Effector memory CD4-positive, alpha-beta T cell (primary cell): Measurements from ENCODE around the gene STARD5.

ENCODE experiments used
- DNase-seq, 3 donors: peaks; one replicate each; pipeline ENCODE4 v3.0.0-alpha.2; 2020
- H3K27ac ChIP-seq: 2 replicates; pipeline ENCODE4 v1.7.0; 2013; ENCODE audit warnings: mild to moderate bottlenecking, low read length, moderate library complexity; ENCODE audit not compliant: insufficient read depth, poor library complexity, severe bottlenecking
- H3K27me3 ChIP-seq: replicated peaks from 2 replicates; pipeline ENCODE4 v1.7.0; 2013; ENCODE audit warnings: mild to moderate bottlenecking, low read length; ENCODE audit not compliant: insufficient read depth, control insufficient read depth, poor library complexity, severe bottlenecking
- H3K36me3 ChIP-seq: 2 replicates; pipeline ENCODE4 v1.7.0; 2013; ENCODE audit warnings: mild to moderate bottlenecking, low read length, moderate library complexity; ENCODE audit not compliant: control insufficient read depth, insufficient read depth
- H3K4me1 ChIP-seq: 2 replicates; pipeline ENCODE4 v1.7.0; 2013; ENCODE audit warnings: low read length, mild to moderate bottlenecking; ENCODE audit not compliant: control insufficient read depth, insufficient read depth, poor library complexity, severe bottlenecking
- H3K4me3 ChIP-seq: 2 replicates; pipeline ENCODE4 v1.7.0; 2013; ENCODE audit warnings: low read length, low read depth, mild to moderate bottlenecking; ENCODE audit not compliant: insufficient read depth, poor library complexity, severe bottlenecking
- H3K9me3 ChIP-seq: 2 replicates; pipeline ENCODE4 v1.7.0; 2013; ENCODE audit warnings: mild to moderate bottlenecking, low read length, moderate library complexity; ENCODE audit not compliant: control insufficient read depth

STARD5 gene

DNA sequence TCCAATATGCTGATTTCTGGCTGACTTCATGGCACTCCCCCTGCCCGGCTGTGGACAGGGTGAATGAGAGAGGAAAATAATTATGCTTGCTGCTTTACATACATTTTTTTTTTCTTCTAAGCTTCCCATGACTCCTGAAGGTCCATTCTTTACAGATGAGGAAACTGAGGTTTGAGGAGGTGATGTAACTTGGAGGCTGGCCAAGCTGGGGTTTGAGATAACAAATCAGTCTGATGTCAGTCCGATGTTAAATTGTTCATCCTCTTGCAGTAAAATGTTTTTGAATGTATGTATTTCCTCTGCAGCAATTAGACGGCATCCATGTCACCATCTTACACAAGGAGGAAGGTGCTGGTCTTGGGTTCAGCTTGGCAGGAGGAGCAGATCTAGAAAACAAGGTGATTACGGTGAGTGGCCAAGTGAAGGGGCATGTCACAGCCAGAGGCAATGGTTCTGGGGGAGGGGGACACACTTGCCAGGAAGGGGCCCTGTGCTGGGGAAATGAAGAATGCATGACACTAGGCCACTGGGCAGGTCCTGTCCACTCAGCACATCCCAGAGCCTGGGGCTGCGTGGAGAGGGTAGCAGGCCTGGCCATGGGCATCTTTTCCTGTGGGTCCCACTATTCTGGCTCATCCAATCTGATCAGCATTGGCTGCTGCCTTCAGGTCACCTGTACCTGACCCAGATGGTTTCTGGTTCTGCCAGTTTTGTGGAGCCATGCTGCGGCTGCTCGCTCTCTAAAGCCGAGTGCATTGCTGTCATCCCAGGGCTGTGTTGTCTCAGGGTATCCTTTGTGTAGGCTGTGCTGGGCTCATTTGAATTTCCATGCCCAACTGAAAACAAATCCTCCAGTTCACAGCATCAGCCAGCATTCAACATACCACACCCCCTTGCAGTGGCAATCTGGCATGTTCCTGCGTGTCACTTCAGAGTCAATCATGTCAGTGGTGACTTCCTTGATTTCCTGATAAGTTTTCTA lies 20.4 kb downstream of the STARD5 start:
- no peaks in the 10 kb centered on the region for H3K9me3 ChIP-seq
- H3K27me3 ChIP-seq: no peaks in the 10 kb centered on the region
- peaks cover 78% of the 10 kb centered on the region for H3K36me3 ChIP-seq
- H3K4me1 ChIP-seq: peaks cover 66% of the 10 kb centered on the region
- H3K4me3 ChIP-seq: peak overlapping the region; percentile 79
- peak overlapping the region; percentile 90 for H3K27ac ChIP-seq
- DNase-seq: peak in 1 of 3 donors; percentile 25

DNA sequence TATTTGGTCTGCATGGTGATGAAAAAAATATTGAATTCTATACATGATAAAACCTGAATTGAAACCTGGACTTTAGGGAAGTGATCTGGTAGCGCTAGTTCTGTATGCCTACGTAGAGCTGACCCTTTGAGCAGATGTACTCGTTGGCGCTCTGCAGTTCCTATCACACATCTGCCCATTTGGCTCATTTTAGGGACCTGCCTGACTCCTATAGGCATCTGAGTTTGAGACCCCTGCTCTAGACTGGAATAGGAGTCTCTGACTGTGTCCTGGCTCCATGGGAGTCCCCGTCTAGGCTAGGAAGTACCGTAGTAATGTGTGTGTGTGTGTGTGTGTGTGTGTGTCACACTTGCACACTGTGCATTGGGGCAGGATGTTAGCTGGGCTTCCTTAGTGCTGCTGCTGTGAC lies 21.2 kb downstream of the STARD5 start:
- Histone ChIP-seq H3K4me1 (peaks cover 70% of the 10 kb centered on the region), H3K27ac (peak overlapping the region; percentile 90), H3K9me3 (no peaks in the 10 kb centered on the region), H3K36me3 (peaks cover 70% of the 10 kb centered on the region), H3K4me3 (peak overlapping the region; percentile 79), H3K27me3 (no peaks in the 10 kb centered on the region)
- DNase-seq: no peak

DNA sequence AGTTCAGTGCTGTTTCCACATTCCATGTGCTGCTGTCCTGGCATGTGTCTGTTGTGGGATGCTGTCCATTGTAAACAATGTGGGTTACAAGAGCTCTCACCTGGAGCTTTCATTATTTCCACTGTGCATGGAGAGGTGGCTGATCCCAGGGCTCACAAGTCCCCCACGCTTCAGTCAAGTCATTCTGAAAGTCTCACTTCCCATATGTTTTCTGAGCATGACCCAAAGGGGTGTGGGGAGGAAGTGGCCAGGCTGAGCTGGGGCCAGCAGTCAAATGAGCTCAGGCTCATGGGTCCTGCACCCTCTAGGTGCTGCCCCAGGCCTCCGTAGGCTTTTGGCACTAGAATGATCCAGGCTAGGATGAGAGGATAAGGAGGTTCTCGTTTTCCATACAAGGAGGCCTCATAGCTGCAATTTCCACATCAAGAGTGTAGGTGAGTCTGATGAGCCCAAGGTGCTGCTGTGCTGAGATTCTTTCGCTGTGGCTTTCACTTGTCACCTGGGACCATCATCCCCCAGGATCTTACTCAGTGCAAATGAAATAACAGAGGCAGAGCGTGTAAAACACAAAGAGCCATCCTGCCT lies 22.0 kb downstream of the STARD5 start:
- Histone ChIP-seq H3K36me3 (peaks cover 62% of the 10 kb centered on the region), H3K27ac (peak overlapping the region; percentile 90), H3K4me1 (peaks cover 62% of the 10 kb centered on the region), H3K27me3 (no peaks in the 10 kb centered on the region), H3K9me3 (no peaks in the 10 kb centered on the region), H3K4me3 (peak overlapping the region; percentile 79)
- no peak for DNase-seq

DNA sequence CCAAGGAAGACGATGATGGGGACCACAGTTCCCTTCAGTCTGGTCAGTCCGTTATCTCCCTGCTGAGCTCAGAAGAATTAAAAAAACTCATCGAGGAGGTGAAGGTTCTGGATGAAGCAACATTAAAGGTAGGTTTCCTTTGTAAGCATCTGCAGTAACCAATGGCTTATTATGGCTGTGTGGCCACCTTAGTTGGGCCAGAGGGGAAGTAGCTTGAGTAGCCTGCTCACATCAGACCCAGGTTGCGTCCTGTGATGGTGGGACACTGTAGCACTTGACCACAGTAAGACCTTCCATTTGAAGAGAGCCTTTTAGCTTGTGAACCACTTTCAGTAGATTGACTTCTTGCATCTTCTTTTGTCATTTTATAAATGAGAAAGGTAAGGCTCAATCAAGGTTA lies 22.6 kb downstream of the STARD5 start:
- Histone ChIP-seq H3K4me3 (peak overlapping the region; percentile 79), H3K9me3 (no peaks in the 10 kb centered on the region), H3K4me1 (peaks cover 62% of the 10 kb centered on the region), H3K27ac (peak overlapping the region; percentile 90), H3K36me3 (peaks cover 57% of the 10 kb centered on the region), H3K27me3 (no peaks in the 10 kb centered on the region)
- DNase-seq: no peak

DNA sequence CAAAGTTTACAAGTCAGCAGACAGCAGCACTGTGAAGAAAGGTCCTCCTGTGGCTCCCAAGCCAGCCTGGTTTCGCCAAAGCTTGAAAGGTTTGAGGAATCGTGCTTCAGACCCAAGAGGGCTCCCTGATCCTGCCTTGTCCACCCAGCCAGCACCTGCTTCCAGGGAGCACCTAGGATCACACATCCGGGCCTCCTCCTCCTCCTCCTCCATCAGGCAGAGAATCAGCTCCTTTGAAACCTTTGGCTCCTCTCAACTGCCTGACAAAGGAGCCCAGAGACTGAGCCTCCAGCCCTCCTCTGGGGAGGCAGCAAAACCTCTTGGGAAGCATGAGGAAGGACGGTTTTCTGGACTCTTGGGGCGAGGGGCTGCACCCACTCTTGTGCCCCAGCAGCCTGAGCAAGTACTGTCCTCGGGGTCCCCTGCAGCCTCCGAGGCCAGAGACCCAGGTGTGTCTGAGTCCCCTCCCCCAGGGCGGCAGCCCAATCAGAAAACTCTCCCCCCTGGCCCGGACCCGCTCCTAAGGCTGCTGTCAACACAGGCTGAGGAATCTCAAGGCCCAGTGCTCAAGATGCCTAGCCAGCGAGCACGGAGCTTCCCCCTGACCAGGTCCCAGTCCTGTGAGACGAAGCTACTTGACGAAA lies 24.2 kb downstream of the STARD5 start:
- DNase-seq: no peak
- Histone ChIP-seq H3K9me3 (no peaks in the 10 kb centered on the region), H3K4me3 (peak overlapping the region; percentile 79), H3K27me3 (no peaks in the 10 kb centered on the region), H3K36me3 (peaks cover 40% of the 10 kb centered on the region), H3K27ac (peak overlapping the region; percentile 90), H3K4me1 (peaks cover 62% of the 10 kb centered on the region)

DNA sequence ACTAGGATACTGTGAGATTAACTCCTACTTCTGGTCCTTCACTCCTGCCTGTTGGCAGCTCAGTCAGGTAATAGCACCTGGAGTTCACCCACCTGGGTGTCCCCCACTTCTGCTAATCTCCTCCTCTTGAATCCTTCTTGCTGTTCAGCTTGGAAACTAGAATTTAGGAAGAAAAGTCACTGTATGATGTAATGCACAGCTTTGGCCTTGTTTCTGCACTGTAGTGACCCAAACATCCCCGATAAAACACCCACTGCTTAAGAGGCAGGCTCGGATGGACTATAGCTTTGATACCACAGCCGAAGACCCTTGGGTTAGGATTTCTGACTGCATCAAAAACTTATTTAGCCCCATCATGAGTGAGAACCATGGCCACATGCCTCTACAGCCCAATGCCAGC lies 24.8 kb downstream of the STARD5 start:
- Histone ChIP-seq H3K36me3 (peaks cover 34% of the 10 kb centered on the region), H3K4me3 (peak overlapping the region; percentile 79), H3K27me3 (no peaks in the 10 kb centered on the region), H3K4me1 (peaks cover 62% of the 10 kb centered on the region), H3K27ac (peak overlapping the region; percentile 90), H3K9me3 (no peaks in the 10 kb centered on the region)
- no peak for DNase-seq

DNA sequence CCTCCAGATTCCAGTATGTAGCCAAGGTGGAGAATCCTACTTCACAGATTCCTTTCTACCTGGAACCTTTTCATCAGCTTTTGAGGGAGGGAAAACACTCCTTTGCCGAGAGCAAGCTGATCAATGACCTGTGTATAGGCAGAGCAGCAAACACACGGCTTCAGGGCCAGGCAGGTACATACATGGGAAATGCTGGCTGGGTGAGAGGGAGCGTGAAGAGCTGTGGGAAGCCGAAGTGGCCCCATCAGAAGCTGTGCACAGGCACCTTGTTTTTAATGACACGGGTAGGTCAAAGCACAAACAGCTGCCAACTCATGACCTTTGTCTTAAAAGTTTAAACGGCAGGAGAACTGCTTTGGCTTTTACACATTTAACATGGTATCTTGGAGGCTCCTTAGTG lies 25.3 kb downstream of the STARD5 start:
- Histone ChIP-seq H3K27ac (peak overlapping the region; percentile 90), H3K4me3 (peak overlapping the region; percentile 79), H3K9me3 (no peaks in the 10 kb centered on the region), H3K36me3 (peaks cover 30% of the 10 kb centered on the region), H3K4me1 (peaks cover 61% of the 10 kb centered on the region), H3K27me3 (no peaks in the 10 kb centered on the region)
- no peak for DNase-seq

DNA sequence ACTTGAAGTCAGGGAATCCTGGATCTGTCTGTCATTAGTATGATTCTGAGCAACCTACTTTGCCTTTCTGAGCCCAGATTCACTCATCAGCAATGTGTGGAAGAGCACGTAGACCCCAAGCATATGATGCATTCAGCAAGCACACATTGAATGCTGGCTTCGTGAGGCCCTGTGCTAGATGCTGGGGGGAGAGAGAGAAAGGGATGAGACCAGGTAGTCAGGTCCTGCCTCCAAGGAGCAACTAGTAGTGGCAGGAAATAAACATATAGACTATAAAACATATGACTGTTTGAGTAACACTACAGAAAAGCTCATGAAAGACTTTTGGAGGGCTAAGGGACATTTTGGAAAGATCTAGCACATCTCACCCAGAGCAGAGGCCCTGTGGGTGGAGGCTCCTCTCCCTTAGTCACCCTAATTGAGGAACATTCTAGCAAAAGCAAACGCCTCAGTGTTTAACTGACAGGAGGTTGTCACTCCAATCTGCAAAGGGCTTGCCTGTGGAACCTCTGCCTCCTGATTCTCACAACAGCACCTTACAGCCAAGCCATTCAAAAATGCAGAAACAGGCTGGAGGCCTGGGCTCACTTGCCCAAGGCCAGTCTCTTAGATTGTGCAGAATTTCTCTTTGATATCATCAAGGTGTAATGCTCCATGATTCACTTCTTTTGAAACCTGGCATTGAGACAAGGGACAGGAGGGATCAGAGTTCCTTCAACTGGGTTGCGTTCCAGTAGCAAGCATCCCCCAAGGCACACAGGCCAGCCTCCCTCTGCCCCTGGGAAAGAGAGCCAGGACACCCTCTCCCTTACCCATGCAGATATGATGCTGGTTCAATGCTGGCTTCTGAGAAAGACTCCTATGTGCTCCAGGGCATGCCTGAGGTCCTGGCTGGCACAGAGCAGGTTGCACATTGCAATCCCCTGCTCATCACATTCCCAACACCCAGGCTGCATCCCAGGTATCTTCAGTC lies 26.1 kb downstream of the STARD5 start:
- Histone ChIP-seq H3K27ac (peak overlapping the region; percentile 90), H3K27me3 (no peaks in the 10 kb centered on the region), H3K9me3 (no peaks in the 10 kb centered on the region), H3K36me3 (peaks cover 23% of the 10 kb centered on the region), H3K4me1 (peaks cover 61% of the 10 kb centered on the region), H3K4me3 (peak overlapping the region; percentile 79)
- DNase-seq: no peak

DNA sequence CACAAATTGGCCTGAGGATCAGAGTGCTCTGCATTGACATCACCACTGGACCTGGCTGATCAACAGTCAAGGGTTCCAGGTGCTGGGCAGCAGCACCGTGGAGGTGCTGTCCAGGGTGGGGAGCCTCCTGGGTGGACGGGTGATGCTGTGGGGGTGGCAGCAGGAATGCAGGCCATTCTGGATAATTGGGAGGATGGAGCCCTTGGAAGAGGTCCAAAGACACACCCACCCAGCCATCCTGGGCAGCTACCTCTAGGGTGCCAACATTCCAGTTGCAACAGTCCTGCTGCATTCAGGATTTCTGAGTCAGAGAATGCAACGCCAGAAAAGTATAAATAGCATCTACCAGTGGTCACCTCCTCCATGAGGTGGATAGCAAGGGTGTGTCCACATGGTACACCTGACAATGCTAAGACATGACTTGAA lies 26.8 kb downstream of the STARD5 start:
- H3K27me3 ChIP-seq: no peaks in the 10 kb centered on the region
- peaks cover 21% of the 10 kb centered on the region for H3K36me3 ChIP-seq
- peak overlapping the region; percentile 90 for H3K27ac ChIP-seq
- no peak for DNase-seq
- H3K4me3 ChIP-seq: peak overlapping the region; percentile 79
- peaks cover 61% of the 10 kb centered on the region for H3K4me1 ChIP-seq
- no peaks in the 10 kb centered on the region for H3K9me3 ChIP-seq
